HG03460 (cell line): ENCODE data around the gene OCIAD2.
"Not testable (repeated sequence)": the region's sequence is repeated elsewhere in the genome, so short reads cannot be mapped to it uniquely, and the experiment has no call there.

Experiments used
- ATAC-seq: cut with Tn5 transposase; IDR thresholded peaks from one replicate; pipeline ENCODE4 v1.9.1; 2021; ENCODE audit not compliant: unreplicated experiment

The OCIAD2 gene

DNA sequence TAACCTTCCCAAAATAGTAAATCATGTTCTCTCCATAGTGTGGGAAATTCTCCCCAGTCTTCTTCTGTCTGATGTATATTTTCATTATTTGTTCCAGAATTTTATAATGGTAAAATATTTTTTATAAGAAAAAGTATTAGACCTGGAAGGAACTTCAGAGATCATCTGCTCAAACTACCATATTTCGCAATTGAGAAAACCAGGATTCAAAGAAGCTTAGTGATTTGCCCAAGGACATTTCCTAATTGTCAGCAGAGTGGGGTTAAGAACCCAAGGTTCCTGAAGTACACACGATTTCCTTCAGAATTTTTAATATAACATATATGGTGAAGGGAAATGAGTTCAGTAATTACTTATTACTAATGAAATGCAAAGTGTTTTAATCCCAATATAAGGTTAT is 51.6 kb downstream of the OCIAD2 start:
- no peak for ATAC-seq

DNA sequence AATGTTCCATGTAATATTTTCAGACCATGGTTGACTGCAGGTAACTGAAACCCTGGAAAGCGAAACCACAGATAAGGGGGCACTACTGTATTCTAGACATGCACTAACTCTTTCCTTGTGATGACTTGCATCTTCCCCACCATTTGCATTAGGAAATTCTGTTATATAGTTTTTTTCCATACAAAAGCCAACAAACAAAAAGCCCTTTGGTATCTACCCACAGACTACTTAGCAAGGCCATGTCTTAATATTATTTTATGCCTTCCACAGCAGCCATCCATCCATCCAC is 52.2 kb downstream of the OCIAD2 start:
- ATAC-seq, result no peak

DNA sequence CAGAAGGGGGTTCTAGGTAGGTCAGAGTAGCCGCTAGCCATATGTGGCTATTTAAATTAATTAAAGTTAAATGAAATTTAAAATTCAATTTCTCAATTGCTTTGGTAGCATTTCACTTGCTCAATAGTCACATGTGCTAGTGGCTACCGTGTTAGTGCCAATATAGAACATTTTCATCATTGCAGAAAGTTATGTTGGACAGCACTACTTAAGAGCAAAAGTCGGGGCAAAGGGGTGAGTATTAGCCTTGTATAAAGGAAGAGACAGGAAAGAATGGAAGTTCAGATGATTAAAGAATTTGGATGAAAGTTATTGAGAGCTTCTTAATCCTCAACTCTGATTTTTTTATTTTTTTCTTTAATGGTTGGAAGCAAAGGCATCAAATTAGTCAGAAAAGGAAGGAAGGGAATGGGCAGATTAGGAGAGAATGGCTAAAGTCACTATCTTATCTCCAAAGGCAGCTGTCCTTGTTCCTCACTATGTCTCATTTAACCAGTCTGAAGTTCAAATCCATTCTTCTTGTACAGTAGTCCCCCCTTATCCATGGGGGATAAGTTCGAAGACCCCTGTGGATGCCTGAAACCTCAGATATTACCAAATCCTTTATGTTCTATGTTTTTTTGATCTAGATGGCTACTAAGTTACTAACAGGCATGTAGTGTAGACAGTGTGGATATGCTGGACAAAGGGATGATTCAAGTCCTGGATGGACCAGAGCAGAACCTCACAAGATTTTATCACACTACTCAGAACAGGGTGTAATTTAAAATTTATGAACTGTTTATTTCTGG is 52.8 kb downstream of the OCIAD2 start:
- no peak for ATAC-seq

DNA sequence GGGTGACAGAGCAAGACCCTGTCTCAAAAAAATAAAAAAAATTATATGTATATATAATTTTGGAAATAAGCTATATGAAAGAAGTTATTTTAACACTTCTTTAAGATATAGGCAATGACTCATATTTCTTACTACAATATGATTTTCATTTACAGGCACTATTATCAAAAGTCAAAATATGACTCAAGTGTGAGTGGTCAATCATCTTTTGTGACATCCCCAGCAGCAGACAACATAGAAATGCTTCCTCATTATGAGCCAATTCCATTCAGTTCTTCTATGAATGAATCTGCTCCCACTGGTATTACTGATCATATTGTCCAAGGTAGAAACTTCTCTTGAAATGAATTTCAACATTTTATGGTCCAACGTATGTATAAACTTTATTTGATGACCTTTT is 54.9 kb downstream of the OCIAD2 start:
- ATAC-seq, result no peak

DNA sequence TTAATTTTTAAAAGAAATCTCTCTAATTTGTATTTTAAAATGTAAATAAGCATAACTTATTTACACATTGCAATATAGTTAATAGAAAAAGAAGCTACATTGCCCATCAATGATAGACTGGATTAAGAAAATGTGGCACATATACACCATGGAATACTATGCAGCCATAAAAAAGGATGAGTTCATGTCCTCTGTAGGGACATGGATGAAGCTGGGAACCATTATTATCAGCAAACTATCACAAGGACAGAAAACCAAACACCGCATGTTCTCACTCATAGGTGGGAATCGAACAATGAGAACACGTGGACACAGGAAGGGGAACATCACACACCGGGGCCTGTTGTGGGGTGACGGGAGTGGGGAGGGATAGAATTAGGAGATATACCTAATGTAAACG is 57.8 kb downstream of the OCIAD2 start:
- ATAC-seq, result not testable (repeated sequence)

DNA sequence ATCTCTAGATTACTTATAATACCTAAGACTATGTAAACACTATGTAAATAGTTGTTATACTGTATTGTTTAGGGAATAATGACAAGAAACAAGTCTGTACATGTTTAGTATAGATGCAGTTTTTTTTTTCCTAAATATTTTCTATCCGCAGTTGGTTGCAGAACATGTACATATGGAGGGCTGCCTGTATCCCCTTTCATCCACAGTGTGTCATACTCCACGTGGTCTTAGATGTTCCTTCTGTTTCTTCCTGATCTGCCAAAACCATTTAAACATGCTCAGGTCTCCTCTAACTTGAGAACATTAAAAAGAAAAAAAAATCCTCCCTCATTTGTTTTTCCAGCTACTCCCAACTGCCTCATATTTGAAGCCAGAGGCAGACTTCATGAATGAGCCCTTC is 61.7 kb downstream of the OCIAD2 start:
- no peak for ATAC-seq

DNA sequence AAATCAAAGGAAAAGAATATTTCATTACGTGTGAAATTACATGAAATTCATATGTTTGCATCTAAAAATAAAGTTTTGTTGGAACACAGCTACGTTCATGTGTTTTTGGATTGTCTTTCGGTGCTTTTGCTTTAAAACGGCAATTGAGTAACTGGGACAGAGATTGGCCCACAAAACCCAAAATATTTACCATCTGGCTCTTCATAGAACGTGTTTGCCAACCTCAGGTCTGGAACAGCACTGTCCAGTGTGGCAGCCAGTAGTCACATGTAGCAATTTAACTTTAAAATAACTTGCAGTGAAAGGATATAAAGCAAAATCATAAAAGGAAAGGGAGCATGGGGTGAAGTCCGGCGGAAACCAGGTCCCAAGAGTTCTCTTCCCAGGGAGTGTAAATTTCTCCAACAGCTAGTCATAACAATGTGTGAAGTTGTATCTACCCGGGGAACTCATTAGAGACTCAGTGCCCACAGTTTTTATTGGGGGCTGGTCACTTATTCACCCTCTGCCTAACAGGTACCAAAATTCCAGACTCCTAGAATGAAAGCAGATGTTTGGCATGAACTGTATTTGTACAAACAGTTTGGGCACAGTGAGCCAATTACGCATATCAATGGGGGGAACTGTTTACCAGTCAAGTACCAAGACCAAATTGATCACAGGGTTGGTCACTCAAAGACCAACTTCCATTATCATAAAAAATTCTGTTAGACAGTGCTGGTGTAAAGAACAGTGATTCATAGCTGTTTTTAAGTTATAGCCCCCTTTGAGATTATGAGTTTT is 65.3 kb downstream of the OCIAD2 start:
- no peak for ATAC-seq

DNA sequence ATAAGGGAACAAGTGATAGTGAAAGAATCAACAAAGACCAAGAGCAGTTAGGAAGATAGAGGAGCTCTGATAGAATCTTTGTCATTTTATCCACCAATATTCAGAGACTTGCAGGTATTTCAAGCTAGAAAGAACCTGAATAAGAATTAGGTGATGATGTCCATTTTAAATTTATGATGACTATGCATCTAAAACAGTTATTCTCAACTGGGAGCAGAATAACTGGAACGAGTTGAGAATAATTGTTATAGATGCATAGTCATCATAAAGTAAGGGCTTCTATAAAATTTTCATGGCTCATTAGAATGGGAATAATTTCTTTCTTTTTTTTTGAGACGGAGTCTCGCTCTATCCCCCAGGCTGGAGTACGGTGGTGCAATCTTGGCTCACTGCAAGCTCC is 69.9 kb downstream of the OCIAD2 start:
- no peak for ATAC-seq
